A673 (cell line): Measurements from ENCODE around the gene KANSL1. TPM values are rescaled to one million over a fixed set of nuclear protein-coding genes. Genes with fewer than 3 reads are reported as not detected.

Source experiments
- BruUV-seq: library from RNA; stranded (reverse); fragments of 400-500 nt; replicated peaks from 2 replicates; lab custom pipeline; 2021; lab: Mats Ljungman, UMichigan
- CTCF ChIA-PET: fragments of 300-600 bp; sonication (Branson Sonifier 250); formaldehyde crosslinking; loops from one replicate; lab custom pipeline; 2022; ENCODE audit warnings: antibody characterized with exemption; lab: Charles Lee
- POLR2A ChIA-PET: fragments of 300-600 bp; sonication (Branson Sonifier 250); formaldehyde crosslinking; loops from one replicate; lab custom pipeline; 2022; ENCODE audit warnings: antibody characterized with exemption; ENCODE audit not compliant: low non-redundant PET; lab: Charles Lee
- DNase-seq: peaks from one replicate; pipeline ENCODE4 v3.0.0-alpha.2; 2015; ENCODE audit warnings: low spot score
- H3K27ac ChIP-seq: fragments of 200-600 bp; sonication (generic); 2 replicates; pipeline ENCODE4 v1.5.1; 2016; ENCODE audit warnings: mixed run types, low read depth, mild to moderate bottlenecking, mixed read lengths, antibody characterized with exemption, low read length; ENCODE audit not compliant: poor library complexity, severe bottlenecking
- H3K27me3 ChIP-seq: fragments of 200-600 bp; sonication (generic); replicated peaks from 2 replicates; pipeline ENCODE4 v1.6.1; 2017; ENCODE audit warnings: mixed run types, low read depth, mild to moderate bottlenecking, mixed read lengths, antibody characterized with exemption, low read length; ENCODE audit not compliant: insufficient read depth, poor library complexity
- H3K36me3 ChIP-seq: fragments of 200-600 bp; sonication (generic); 2 replicates; pipeline ENCODE4 v1.6.1; 2016; ENCODE audit warnings: mixed run types, mild to moderate bottlenecking, mixed read lengths, antibody characterized with exemption, low read length; ENCODE audit not compliant: insufficient read depth, poor library complexity, severe bottlenecking
- H3K4me1 ChIP-seq: fragments of 200-600 bp; sonication (generic); 2 replicates; pipeline ENCODE4 v1.6.1; 2017; ENCODE audit warnings: mixed run types, mild to moderate bottlenecking, mixed read lengths, antibody characterized with exemption, low read length; ENCODE audit not compliant: insufficient read depth, poor library complexity, severe bottlenecking
- H3K4me3 ChIP-seq: fragments of 200-600 bp; sonication (generic); 2 replicates; pipeline ENCODE4 v1.5.1; 2016; ENCODE audit warnings: low read depth, mixed run types, mild to moderate bottlenecking, mixed read lengths, low read length; ENCODE audit not compliant: poor library complexity, severe bottlenecking
- H3K9me3 ChIP-seq: fragments of 200-600 bp; sonication (generic); 2 replicates; pipeline ENCODE4 v1.6.1; 2016; ENCODE audit warnings: mixed run types, low read depth, mild to moderate bottlenecking, mixed read lengths, antibody characterized with exemption, low read length; ENCODE audit not compliant: poor library complexity, severe bottlenecking
- CTCF ChIP-seq: fragments of 300-800, 200-600 bp; sonication (generic); conservative IDR thresholded peaks from 2 replicates; pipeline ENCODE4 v1.5.1; 2017; ENCODE audit warnings: low read depth, mild to moderate bottlenecking, antibody characterized with exemption, low read length, moderate library complexity, mixed read lengths
- EZH2 ChIP-seq: fragments of 200-600 bp; sonication (generic); IDR thresholded peaks from 2 replicates; pipeline ENCODE4 v1.6.1; 2017; ENCODE audit warnings: borderline replicate concordance, low read depth, mild to moderate bottlenecking, mixed read lengths, antibody characterized with exemption, low read length; ENCODE audit not compliant: poor library complexity, severe bottlenecking
- intact Hi-C: fragments of 100-400 bp; cut with micrococcal nuclease; formaldehyde crosslinking; loops from one replicate; pipeline ENCODE4 v1.10.0; 2022; ENCODE audit not compliant: unreplicated experiment
- total RNA-seq: library from RNA; stranded (reverse); gene quantifications from 2 replicates; pipeline ENCODE4 v1.2.3, GENCODE V29; 2021

The KANSL1 gene
- total RNA-seq, 1 experiment from 2014 or later = 64.9 TPM

GRCh38 chr17:46031920-46032319, 161.3 kb downstream of the KANSL1 start:
- POLR2A ChIA-PET = no interaction called here

DNA sequence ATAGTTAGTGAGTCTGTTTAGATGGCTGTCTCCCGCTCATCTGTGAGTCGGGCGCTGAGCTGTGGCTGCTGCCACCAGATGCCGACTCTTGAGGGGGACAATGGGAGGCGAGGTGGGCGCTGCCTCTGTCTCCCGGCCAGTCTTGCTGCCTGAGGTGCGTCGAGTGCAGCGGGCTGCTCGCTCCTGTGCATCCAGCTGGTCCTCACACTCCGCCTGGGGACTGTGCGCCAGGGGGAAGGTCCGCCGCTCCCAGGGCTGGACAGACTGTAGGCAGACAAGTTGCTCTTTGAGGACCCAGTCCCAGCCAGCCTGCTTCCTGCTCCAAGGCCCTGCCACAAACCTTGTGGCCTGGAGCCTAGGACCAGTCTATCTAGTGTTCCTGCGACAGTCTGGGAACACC, 161.8 kb downstream of the KANSL1 start:
- intact Hi-C loops = no loop called here

More at GRCh38 chr17:46031920-46032319, 161.3 kb downstream of the KANSL1 start:
- Histone ChIP-seq H3K4me3 (no peak overlapping the region), H3K27ac (no peak overlapping the region), H3K36me3 (peaks cover 32% of the 10 kb centered on the region), H3K4me1 (no peaks in the 10 kb centered on the region), H3K9me3 (no peaks in the 10 kb centered on the region), H3K27me3 (no peaks in the 10 kb centered on the region)
- CTCF ChIA-PET = no interaction called here
- no peak for DNase-seq
- BruUV-seq = no TSS peak
- TF ChIP-seq EZH2 (no peak), CTCF (no peak)
- intact Hi-C loops = no loop called here

DNA sequence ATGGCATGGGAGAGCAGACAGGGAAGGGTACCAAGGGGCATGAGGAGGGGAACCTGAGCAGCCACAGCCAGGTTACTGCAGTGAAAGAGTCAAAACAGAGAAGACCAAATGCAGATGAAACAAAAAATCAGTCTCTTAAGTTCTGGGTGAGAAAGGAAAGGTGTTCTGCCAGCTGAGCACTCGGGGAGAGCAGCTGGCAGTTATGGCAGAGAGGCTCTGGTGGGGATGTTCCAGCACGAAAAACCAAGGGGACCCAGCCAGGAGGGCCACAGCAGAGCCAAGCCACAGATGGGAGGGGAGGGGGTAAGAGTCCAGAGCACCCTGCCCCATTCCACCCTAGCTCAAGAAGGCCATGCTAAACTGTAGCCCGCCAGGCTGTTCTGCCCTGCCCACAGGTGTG, 162.5 kb downstream of the KANSL1 start:
- TF ChIP-seq CTCF (no peak), EZH2 (no peak)
- Histone ChIP-seq H3K4me3 (no peak overlapping the region), H3K27me3 (no peaks in the 10 kb centered on the region), H3K36me3 (peaks cover 26% of the 10 kb centered on the region), H3K9me3 (no peaks in the 10 kb centered on the region), H3K4me1 (no peaks in the 10 kb centered on the region), H3K27ac (no peak overlapping the region)
- BruUV-seq = no TSS peak
- intact Hi-C loops = no loop called here
- CTCF ChIA-PET = no interaction called here
- POLR2A ChIA-PET = no interaction called here
- no peak for DNase-seq

More for the DNA sequence above, 161.8 kb downstream of the KANSL1 start:
- H3K4me1 ChIP-seq = no peaks in the 10 kb centered on the region
- TF ChIP-seq CTCF (no peak), EZH2 (no peak)
- BruUV-seq = no TSS peak
- no peaks in the 10 kb centered on the region for H3K9me3 ChIP-seq
- CTCF ChIA-PET = no interaction called here
- peaks cover 28% of the 10 kb centered on the region for H3K36me3 ChIP-seq
- POLR2A ChIA-PET = no interaction called here
- DNase-seq = no peak
- H3K4me3 ChIP-seq = no peak overlapping the region
- no peak overlapping the region for H3K27ac ChIP-seq
- H3K27me3 ChIP-seq = no peaks in the 10 kb centered on the region
